ENCODE results near the gene OR10P1. TPM values are rescaled to one million over a fixed set of nuclear protein-coding genes. Genes with fewer than 3 reads are reported as not detected.
"Not testable (repeated sequence)": the region's sequence is repeated elsewhere in the genome, so short reads cannot be mapped to it uniquely, and the experiment has no call there.

OR10P1 gene, protein sequence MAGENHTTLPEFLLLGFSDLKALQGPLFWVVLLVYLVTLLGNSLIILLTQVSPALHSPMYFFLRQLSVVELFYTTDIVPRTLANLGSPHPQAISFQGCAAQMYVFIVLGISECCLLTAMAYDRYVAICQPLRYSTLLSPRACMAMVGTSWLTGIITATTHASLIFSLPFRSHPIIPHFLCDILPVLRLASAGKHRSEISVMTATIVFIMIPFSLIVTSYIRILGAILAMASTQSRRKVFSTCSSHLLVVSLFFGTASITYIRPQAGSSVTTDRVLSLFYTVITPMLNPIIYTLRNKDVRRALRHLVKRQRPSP
- not detected for total RNA-seq
- long read RNA-seq = 0 reads

DNA sequence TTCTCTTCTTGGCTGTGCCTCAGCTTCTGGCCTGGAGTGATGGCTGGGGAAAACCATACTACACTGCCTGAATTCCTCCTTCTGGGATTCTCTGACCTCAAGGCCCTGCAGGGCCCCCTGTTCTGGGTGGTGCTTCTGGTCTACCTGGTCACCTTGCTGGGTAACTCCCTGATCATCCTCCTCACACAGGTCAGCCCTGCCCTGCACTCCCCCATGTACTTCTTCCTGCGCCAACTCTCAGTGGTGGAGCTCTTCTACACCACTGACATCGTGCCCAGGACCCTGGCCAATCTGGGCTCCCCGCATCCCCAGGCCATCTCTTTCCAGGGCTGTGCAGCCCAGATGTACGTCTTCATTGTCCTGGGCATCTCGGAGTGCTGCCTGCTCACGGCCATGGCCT, at the start of gene OR10P1:
TSS of gene OR10P1 (plus strand) at position 40 of the 400 bp plus-strand sequence. CDS start at position 40, 0 bp downstream.
- no peak for ATAC-seq (ENCODE audit: poor library complexity)
- no peak for DNase-seq
- intact Hi-C loops (cut with DNase I) = no loop called here

DNA sequence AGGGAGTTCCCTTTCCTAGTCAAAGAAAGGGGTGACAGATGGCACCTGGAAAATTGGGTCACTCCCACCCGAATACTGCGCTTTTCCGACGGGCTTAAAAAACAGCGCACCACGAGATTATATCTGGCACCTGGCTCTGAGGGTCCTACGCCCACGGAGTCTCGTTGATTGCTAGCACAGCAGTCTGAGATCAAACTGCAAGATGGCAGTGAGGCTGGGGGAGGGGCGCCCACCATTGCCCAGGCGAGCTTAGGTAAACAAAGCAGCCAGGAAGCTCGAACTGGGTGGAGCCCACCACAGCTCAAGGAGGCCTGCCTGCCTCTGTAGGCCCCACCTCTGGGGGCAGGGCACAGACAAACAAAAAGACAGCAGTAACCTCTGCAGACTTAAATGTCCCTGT, 46.5 kb upstream of the OR10P1 start:
- DNase-seq; intact Hi-C loops (cut with DNase I): not testable (repeated sequence)

DNA sequence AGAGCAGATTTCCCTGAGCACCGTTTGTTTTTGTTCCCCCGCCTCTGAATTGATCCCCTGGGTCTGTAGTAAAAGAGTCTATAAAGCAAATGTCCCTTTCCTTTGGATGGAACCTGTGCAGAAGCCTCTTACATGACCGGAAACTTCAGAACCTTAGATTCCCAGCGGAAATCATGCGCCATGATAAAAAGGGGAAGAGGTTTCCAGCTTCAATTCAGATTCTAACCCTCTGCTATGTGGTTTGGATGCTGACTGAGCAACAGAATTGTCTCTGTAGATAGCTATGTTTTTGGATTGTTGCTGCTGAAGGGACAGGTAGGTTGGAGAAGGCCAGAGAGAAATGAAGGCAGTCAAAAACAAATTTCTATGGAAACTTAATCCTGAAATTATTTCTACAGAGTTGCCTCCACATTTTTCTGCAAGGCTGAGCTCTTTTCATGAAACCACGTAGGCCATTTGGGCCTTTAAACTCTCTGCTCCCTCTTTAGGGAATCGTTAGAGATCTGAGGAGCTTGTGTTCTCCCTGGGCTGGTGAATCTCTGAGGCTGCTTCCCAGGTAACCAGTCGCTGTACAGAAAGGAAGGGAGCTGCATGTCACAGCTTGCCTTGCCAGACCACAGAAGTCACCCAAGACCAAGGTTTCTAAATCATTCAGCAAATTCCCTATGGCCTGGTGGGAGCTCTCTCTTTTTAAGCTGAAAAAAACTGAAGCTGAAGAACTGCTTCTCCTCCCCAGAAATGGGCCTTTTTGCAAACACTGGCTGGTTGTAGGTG, 28.7 kb upstream of the OR10P1 start:
- intact Hi-C loops (cut with DNase I) = no loop called here
- ATAC-seq (ENCODE audit: poor library complexity) (no peak), DNase-seq (no peak)

More for the DNA sequence above, 46.5 kb upstream of the OR10P1 start:
- not testable (repeated sequence) for ATAC-seq (ENCODE audit: poor library complexity)

GRCh38 chr12:55610598-55610997, 26.1 kb upstream of the OR10P1 start:
- no peak for ATAC-seq (ENCODE audit: poor library complexity)
- intact Hi-C loops (cut with DNase I) = no loop called here
- no peak for DNase-seq

- ATAC-seq (ENCODE audit: poor library complexity) (no peak), DNase-seq (no peak)
- intact Hi-C loops (cut with DNase I) = no loop called here
Observed at GRCh38 chr12:55612646-55613045, 24.0 kb upstream of the OR10P1 start.

- DNase-seq (no peak), ATAC-seq (ENCODE audit: poor library complexity) (no peak)
- intact Hi-C loops (cut with DNase I) = loop anchor here (5.0 kb wide), 1 partner anchor 427 kb away; no protein-coding TSS in a partner anchor
Observed at GRCh38 chr12:55614764-55615163, 21.9 kb upstream of the OR10P1 start.

DNA sequence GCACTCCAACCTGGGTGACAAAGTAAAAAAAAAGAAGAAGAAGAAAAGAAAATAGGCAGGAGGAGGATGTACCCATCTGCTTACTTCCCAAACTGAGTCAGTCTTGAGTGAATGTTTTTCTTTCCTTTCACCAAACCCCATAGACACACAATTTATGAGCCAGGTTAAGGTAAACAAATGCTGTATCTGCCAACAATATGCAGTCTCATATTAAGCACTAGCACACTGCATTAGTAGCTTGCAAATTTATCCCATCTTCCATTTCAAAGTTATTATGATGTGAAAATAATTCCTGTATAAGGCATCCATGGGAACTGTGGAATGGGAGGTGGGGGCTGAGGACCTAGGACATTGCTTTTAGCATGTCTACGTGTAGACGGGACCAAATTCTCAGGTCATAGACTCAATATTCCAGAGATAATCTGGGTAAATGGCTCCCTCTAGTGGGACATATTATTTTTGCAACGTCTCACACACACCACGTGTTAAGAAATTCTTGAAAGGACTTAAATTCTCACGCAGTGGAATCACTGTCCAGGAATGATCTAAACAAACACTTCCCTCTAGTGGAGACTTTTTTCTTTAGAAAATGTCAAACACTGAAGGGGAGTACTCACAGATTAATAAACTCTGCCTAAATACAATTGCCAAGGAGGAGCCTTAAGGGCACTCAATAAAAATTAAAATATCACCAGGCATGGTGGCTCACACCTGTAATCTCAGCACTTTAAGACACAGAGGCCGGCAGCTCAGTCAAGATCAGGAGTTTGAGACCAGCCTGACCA, 17.1 kb upstream of the OR10P1 start:
- peak; percentile 95 for ATAC-seq (ENCODE audit: poor library complexity)
- DNase-seq = no peak
- intact Hi-C loops (cut with DNase I) = loop anchor here (5.0 kb wide), 1 partner anchor 432 kb away; no protein-coding TSS in a partner anchor

DNA sequence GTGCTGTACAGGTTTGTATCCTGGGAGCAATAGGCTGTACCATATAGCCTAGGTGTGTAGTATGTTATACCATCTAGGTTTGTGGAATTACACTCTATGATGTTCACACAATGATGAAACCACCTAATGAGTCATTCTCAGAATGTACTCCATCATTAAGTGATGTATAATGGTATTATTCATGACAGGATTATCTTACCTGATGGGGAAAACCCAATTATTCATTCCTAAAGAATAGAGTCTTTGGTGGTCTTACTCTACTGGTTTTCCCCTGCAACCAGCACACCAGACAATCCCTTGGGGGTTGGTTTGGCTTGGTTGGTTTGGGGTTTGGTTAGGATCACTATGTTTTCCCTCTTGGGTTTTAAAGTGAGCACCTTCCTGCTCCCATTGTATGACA, 12.6 kb upstream of the OR10P1 start:
- DNase-seq = no peak
- no peak for ATAC-seq (ENCODE audit: poor library complexity)
- intact Hi-C loops (cut with DNase I) = no loop called here

DNA sequence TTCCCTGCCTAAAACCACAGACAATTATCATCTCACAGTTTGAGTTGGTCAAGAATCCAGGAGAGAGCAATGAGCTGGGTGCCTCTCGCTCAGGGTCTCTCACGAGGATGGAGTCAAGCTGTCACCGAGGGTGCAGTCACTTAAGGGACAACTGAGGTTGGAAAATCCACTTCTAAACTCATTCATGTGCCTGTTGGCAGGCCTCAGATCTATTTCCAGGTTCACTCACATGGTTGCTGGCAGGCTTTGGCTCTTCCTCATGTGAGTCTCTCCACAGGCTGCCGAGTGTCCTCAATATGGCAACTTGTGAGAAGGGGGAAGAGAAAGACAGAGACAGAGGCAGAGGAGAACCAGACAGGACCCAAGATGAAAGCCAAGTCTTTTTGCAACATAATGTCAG, 10.5 kb upstream of the OR10P1 start:
- intact Hi-C loops (cut with DNase I) = no loop called here
- no peak for DNase-seq

DNA sequence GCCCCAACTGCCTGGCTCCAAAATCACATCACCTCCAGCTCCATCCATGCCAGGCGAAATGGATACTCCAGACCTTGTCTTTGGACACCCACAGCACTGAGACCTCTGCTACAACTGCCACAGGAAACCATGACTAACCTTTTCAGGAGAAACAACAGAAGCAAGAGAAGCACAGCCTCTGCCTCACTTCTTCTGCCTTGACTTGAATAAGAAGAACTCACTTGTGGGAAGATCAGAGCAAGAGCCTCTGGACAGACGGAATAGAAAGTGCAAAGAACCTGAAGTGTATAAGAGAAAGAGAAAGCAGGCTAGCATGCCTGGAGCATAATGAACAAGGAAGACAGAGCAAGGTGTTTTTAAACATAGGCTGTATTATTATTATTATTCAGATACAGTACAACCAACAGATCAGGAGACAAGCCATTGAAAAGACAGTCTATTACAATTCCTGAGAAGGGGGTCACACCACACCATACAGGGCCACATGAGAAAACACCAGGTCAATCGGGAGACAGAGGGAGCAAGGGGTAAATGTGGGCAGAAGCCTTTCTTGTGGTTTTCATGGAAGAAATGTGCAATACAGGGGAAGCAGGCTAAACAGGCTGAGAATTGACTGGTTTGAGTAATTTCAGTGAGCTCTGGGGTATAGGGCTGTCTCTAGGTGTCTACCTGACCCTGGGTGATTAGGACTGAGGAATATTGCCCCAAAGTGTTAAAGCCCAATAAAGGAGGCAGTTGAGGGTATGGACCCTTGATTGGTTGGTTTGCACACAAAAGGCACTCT, 7.4 kb upstream of the OR10P1 start:
- ATAC-seq (ENCODE audit: poor library complexity) = no peak
- intact Hi-C loops (cut with DNase I) = no loop called here
- no peak for DNase-seq

More for the DNA sequence above, 10.5 kb upstream of the OR10P1 start:
- peak; percentile 69 for ATAC-seq (ENCODE audit: poor library complexity)

- no peak for DNase-seq
- ATAC-seq (ENCODE audit: poor library complexity) = peak; percentile 41
- intact Hi-C loops (cut with DNase I) = no loop called here
Observed at GRCh38 chr12:55631056-55631455, 5.6 kb upstream of the OR10P1 start.

DNA sequence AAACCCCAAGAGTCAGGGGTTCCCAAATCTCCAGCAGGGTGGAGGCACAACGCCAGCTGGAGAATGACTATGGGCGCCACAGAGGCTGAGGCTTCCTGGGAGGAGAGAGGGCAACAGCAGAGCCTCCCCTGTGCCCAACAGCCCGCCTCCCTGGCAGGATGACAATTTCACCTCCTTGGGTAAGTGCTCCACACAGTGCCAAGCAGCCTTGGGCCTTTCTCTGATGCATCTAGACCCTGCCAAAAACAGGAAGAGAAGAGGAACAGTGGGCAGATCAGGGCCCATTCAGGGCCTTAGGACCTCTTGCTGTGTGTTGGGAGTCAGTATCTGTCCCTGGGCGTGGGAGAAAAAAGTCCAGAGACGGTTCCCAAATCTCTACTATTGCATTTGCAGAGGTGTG, 5.0 kb upstream of the OR10P1 start:
- intact Hi-C loops (cut with DNase I) = no loop called here

GRCh38 chr12:55633151-55633550, 3.5 kb upstream of the OR10P1 start:
- DNase-seq = no peak
- intact Hi-C loops (cut with DNase I) = no loop called here
- no peak for ATAC-seq (ENCODE audit: poor library complexity)

More for the DNA sequence above, 5.0 kb upstream of the OR10P1 start:
- no peak for DNase-seq
- peak; percentile 30 for ATAC-seq (ENCODE audit: poor library complexity)

- DNase-seq = no peak
- peak; percentile 76 for ATAC-seq (ENCODE audit: poor library complexity)
- intact Hi-C loops (cut with DNase I) = no loop called here
Observed at GRCh38 chr12:55636116-55636655, 506 bp upstream of the OR10P1 start.

DNA sequence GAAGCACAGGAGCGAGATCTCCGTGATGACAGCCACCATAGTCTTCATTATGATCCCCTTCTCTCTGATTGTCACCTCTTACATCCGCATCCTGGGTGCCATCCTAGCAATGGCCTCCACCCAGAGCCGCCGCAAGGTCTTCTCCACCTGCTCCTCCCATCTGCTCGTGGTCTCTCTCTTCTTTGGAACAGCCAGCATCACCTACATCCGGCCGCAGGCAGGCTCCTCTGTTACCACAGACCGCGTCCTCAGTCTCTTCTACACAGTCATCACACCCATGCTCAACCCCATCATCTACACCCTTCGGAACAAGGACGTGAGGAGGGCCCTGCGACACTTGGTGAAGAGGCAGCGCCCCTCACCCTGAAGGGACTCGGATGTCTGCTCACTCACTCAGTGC, 775 bp downstream of the OR10P1 start:
- ATAC-seq (ENCODE audit: poor library complexity) (no peak), DNase-seq (no peak)
- intact Hi-C loops (cut with DNase I) = no loop called here

DNA sequence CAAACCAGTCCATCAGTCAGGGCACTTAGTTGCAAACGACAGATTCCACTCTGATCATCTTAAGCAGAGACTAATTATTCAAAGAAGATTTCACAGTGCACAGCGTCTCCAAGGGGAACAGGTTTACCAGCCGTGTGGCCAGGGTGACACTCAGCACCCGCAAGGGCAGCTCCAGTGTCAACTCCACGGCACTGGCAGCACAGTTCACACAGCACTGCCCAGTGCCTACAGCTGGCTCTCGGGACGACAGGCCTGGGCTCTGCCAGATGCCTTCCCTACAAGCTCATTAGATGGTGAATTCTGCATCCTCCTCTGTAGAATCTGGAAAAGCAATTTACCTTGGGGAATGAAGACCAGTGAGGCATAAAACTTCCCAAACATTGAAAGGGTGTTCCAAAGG, 4.9 kb downstream of the OR10P1 start:
- DNase-seq = peak; percentile 51
- ATAC-seq (ENCODE audit: poor library complexity) = peak; percentile 29
- intact Hi-C loops (cut with DNase I) = no loop called here

DNA sequence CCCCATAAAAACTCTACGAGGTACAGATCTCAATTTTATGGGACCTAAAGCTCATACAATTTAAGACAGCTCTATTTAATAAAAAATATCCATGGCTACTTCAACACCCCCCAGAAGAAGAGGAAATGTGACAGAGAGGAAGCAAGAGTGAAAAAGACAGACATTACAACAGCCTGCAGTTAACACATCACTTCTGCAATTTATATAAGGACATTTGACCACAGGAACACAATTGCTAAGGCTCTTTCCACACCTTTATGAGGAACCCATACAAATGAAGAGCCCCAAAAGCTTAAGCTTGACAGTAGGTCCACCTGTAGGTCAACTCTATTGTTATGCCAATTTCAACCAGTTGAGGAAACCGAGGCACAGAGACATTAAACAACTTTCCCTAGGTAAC, 5.6 kb downstream of the OR10P1 start:
- no peak for ATAC-seq (ENCODE audit: poor library complexity)
- no peak for DNase-seq
- intact Hi-C loops (cut with DNase I) = no loop called here

- ATAC-seq (ENCODE audit: poor library complexity) (no peak), DNase-seq (no peak)
- intact Hi-C loops (cut with DNase I) = no loop called here
Observed at GRCh38 chr12:55642669-55643068, 6.0 kb downstream of the OR10P1 start.

Data from Right ventricle myocardium superior (tissue), 1 donor.